ENCODE data around the gene ARHGEF12. TPM values are rescaled to one million over a fixed set of nuclear protein-coding genes. Genes with fewer than 3 reads are reported as not detected.

Gene ARHGEF12
- total RNA-seq, 1 donor from 2014 or later = 40.8 TPM

GRCh38 chr11:120484722-120485121, 148.5 kb downstream of the ARHGEF12 start:
- H3K4me3 Mint-ChIP-seq (ENCODE audit: unreplicated experiment) = no peak overlapping the region
- H3K36me3 Mint-ChIP-seq (ENCODE audit: unreplicated experiment) = peaks cover 6% of the 10 kb centered on the region
- H3K27ac Mint-ChIP-seq (ENCODE audit: unreplicated experiment) = no peak overlapping the region
- no peak for TF ChIP-seq CTCF (IDR thresholded peaks at IDR 0.05; ENCODE audit: partially characterized antibody, unreplicated experiment)
- peaks cover 2% of the 10 kb centered on the region for H3K4me1 Mint-ChIP-seq (ENCODE audit: low read depth, unreplicated experiment)
- no peak for DNase-seq
- H3K9me3 Mint-ChIP-seq (ENCODE audit: unreplicated experiment) = no peaks in the 10 kb centered on the region
- no peaks in the 10 kb centered on the region for H3K27me3 Mint-ChIP-seq (ENCODE audit: unreplicated experiment)

DNA sequence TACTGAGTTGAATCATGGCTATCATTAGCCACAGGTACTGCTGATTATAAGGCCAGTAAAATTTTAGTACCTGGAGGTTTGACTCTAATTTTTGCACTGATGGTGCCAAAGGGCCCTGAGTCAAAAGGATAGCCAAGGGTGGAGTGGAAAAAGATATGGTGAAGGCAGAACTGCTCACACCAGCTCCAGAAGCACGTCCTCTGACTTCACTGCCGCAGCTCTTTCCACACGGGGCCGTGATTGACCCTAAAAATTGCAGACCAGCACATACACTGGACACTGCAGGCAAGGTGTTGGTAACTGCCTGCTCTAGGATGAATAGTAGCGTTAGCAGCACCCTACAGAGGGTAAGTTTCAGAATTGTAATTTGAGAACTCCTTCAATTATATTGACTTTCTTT, 149.9 kb downstream of the ARHGEF12 start:
- peaks cover 2% of the 10 kb centered on the region for H3K4me1 Mint-ChIP-seq (ENCODE audit: low read depth, unreplicated experiment)
- H3K27me3 Mint-ChIP-seq (ENCODE audit: unreplicated experiment) = no peaks in the 10 kb centered on the region
- no peak overlapping the region for H3K4me3 Mint-ChIP-seq (ENCODE audit: unreplicated experiment)
- no peaks in the 10 kb centered on the region for H3K9me3 Mint-ChIP-seq (ENCODE audit: unreplicated experiment)
- no peak for TF ChIP-seq CTCF (IDR thresholded peaks at IDR 0.05; ENCODE audit: partially characterized antibody, unreplicated experiment)
- H3K36me3 Mint-ChIP-seq (ENCODE audit: unreplicated experiment) = no peaks in the 10 kb centered on the region
- no peak overlapping the region for H3K27ac Mint-ChIP-seq (ENCODE audit: unreplicated experiment)
- DNase-seq = no peak

DNA sequence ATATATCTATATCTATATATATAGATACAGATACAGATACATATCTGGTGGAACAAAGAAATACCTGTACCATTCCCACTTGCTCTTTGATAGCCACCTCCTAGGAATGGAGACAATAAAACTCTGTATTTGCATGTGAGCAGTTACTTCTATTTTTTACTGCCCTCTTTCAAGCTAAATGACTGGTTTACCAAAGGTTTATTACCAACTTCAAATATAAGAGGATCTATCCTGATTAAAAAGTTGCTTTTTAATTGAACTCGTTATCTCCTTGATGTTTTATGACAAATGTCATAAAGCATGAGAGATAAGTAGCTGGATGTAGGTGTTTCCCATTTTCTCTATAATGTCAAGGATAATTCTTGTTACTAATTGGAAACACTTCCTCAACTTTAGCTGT, 153.6 kb downstream of the ARHGEF12 start:
- Mint-ChIP-seq H3K9me3 (ENCODE audit: unreplicated experiment) (no peaks in the 10 kb centered on the region), H3K4me3 (ENCODE audit: unreplicated experiment) (no peak overlapping the region), H3K27ac (ENCODE audit: unreplicated experiment) (no peak overlapping the region)

DNA sequence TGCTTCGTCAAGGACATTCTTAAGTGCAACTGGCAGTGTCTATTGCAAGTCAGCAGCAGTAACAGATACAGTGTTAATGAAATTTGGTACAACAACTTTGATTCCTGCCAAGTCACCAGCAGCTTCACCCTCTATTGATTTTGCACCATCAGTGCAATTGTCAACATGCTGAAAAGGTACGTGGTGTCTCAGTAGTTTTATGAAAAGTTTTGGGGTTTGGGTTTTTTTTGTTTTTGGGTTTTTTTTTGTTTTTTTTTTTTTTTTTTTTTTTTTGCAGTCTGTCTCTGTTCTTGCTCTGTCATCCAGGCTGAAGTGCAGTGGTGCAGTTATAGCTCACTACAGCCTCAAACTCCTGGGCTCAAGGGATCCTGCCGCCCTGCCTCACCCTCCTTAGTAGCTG, 156.3 kb downstream of the ARHGEF12 start:
- no peak overlapping the region for H3K4me3 Mint-ChIP-seq (ENCODE audit: unreplicated experiment)

More for the DNA sequence above, 153.6 kb downstream of the ARHGEF12 start:
- Mint-ChIP-seq H3K36me3 (ENCODE audit: unreplicated experiment) (no peaks in the 10 kb centered on the region), H3K27me3 (ENCODE audit: unreplicated experiment) (no peaks in the 10 kb centered on the region), H3K4me1 (ENCODE audit: low read depth, unreplicated experiment) (no peaks in the 10 kb centered on the region)
- DNase-seq = no peak
- no peak for TF ChIP-seq CTCF (IDR thresholded peaks at IDR 0.05; ENCODE audit: partially characterized antibody, unreplicated experiment)

DNA sequence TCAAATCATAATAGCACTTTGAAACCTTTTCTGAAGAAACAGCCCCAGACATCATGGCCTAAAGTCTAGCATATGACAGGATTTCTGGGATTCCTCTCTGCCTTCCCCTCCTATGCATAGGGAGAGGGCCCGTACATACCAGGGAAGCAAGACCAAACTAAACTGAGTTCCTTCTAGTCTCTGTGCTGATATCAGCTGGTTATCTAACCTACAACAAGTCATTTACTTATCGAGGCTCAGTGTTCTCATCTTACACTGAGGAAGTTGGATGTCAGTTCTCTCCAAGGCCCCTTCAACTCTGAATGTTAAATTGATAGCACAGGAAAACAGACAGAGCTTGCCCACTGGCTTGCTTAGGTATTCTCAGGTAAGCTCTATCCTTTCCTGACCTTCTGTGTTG, 158.4 kb downstream of the ARHGEF12 start:
- Mint-ChIP-seq H3K36me3 (ENCODE audit: unreplicated experiment) (no peaks in the 10 kb centered on the region), H3K27ac (ENCODE audit: unreplicated experiment) (no peak overlapping the region), H3K4me3 (ENCODE audit: unreplicated experiment) (no peak overlapping the region), H3K9me3 (ENCODE audit: unreplicated experiment) (no peaks in the 10 kb centered on the region), H3K4me1 (ENCODE audit: low read depth, unreplicated experiment) (no peaks in the 10 kb centered on the region), H3K27me3 (ENCODE audit: unreplicated experiment) (peaks cover 10% of the 10 kb centered on the region)
- DNase-seq = no peak
- no peak for TF ChIP-seq CTCF (IDR thresholded peaks at IDR 0.05; ENCODE audit: partially characterized antibody, unreplicated experiment)

More for the DNA sequence above, 156.3 kb downstream of the ARHGEF12 start:
- H3K4me1 Mint-ChIP-seq (ENCODE audit: low read depth, unreplicated experiment) = no peaks in the 10 kb centered on the region
- no peak overlapping the region for H3K27ac Mint-ChIP-seq (ENCODE audit: unreplicated experiment)
- H3K9me3 Mint-ChIP-seq (ENCODE audit: unreplicated experiment) = no peaks in the 10 kb centered on the region
- no peak for TF ChIP-seq CTCF (IDR thresholded peaks at IDR 0.05; ENCODE audit: partially characterized antibody, unreplicated experiment)
- H3K27me3 Mint-ChIP-seq (ENCODE audit: unreplicated experiment) = peaks cover 10% of the 10 kb centered on the region
- DNase-seq = no peak
- no peaks in the 10 kb centered on the region for H3K36me3 Mint-ChIP-seq (ENCODE audit: unreplicated experiment)

All from glutamatergic neuron (in vitro differentiated cells).